ENCODE data around the gene MX1. TPM values are rescaled to one million over a fixed set of nuclear protein-coding genes. Genes with fewer than 3 reads are reported as not detected.

MX1 gene
- total RNA-seq, 1 experiment from 2014 or later: 2.0 TPM

GRCh38 chr21:41483415-41483814, 57.4 kb downstream of the MX1 start:
- DNase-seq (ENCODE audit: low read depth, low spot score) (no peak), ATAC-seq (no peak)
- Histone ChIP-seq H3K4me2 (ENCODE audit: low read length) (no peak overlapping the region), H3K27ac (ENCODE audit: low read depth, low read length) (no peak overlapping the region), H3K4me1 (ENCODE audit: control insufficient read depth in 1 of 2, insufficient read depth in 2 of 2, low read length in 2 of 2) (no peaks in the 10 kb centered on the region), H3K79me2 (ENCODE audit: insufficient read depth, low read length) (no peaks in the 10 kb centered on the region), H4K20me1 (ENCODE audit: insufficient read depth) (no peaks in the 10 kb centered on the region), H3K9ac (ENCODE audit: low read length) (no peak overlapping the region), H3K9me2 (ENCODE audit: insufficient read depth) (no peaks in the 10 kb centered on the region), H3K27me3 (ENCODE audit: insufficient read depth, low read length) (no peaks in the 10 kb centered on the region; the same call in none of the 2 replicates), H3K4me3 (replicated peaks in 1 of 2; ENCODE audit: low read depth in 1 of 2, low read length in 2 of 2) (no peak overlapping the region), H3K9me3 (ENCODE audit: control insufficient read depth in 1 of 2, insufficient read depth in 1 of 2, low read depth in 1 of 2, low read length in 2 of 2) (no peaks in the 10 kb centered on the region), H2AFZ (ENCODE audit: low read depth, low read length, poor library complexity, severe bottlenecking) (no peak overlapping the region), H3K36me3 (ENCODE audit: control insufficient read depth in 1 of 2, insufficient read depth in 2 of 2, low read length in 2 of 2) (no peaks in the 10 kb centered on the region)
- POLR2A ChIA-PET: interaction anchor here (0.7 kb wide), 1 partner anchor 110 kb away, joined by 3 read pairs; no protein-coding TSS in a partner anchor
- BruUV-seq (replicated peaks): no TSS peak
- TF ChIP-seq TCF7L2 (IDR thresholded peaks at IDR 0.05; ENCODE audit: borderline replicate concordance, extremely low read depth, insufficient read depth, insufficient read length) (no peak), ATF3 (IDR thresholded peaks at IDR 0.05) (no peak), ZFX (IDR thresholded peaks at IDR 0.05) (no peak), MAX (IDR thresholded peaks at IDR 0.05) (no peak), EGR1 (IDR thresholded peaks at IDR 0.05; ENCODE audit: low read depth) (no peak)
- RAD21 ChIA-PET (ENCODE audit: low non-redundant PET in 1 of 2, low total read pairs in 2 of 2, uncharacterized antibody in 2 of 2, unreplicated experiment in 2 of 2): no interaction called here
- CTCF ChIA-PET: interaction anchor here (1.0 kb wide), 1 partner anchor 23 kb away, joined by 3 read pairs; no protein-coding TSS in a partner anchor
- intact Hi-C loops (cut with micrococcal nuclease): no loop called here

- no TSS peak for BruUV-seq (replicated peaks)
- Histone ChIP-seq H3K9ac (ENCODE audit: low read length) (no peak overlapping the region), H3K9me2 (ENCODE audit: insufficient read depth) (no peaks in the 10 kb centered on the region), H3K79me2 (ENCODE audit: insufficient read depth, low read length) (no peaks in the 10 kb centered on the region), H3K27me3 (ENCODE audit: insufficient read depth, low read length) (no peaks in the 10 kb centered on the region; the same call in none of the 2 replicates), H3K36me3 (ENCODE audit: control insufficient read depth in 1 of 2, insufficient read depth in 2 of 2, low read length in 2 of 2) (no peaks in the 10 kb centered on the region), H3K4me2 (ENCODE audit: low read length) (no peak overlapping the region), H3K4me3 (replicated peaks in 1 of 2; ENCODE audit: low read depth in 1 of 2, low read length in 2 of 2) (no peak overlapping the region), H4K20me1 (ENCODE audit: insufficient read depth) (no peaks in the 10 kb centered on the region), H3K9me3 (ENCODE audit: control insufficient read depth in 1 of 2, insufficient read depth in 1 of 2, low read depth in 1 of 2, low read length in 2 of 2) (no peaks in the 10 kb centered on the region), H2AFZ (ENCODE audit: low read depth, low read length, poor library complexity, severe bottlenecking) (no peak overlapping the region), H3K27ac (ENCODE audit: low read depth, low read length) (no peak overlapping the region), H3K4me1 (ENCODE audit: control insufficient read depth in 1 of 2, insufficient read depth in 2 of 2, low read length in 2 of 2) (no peaks in the 10 kb centered on the region)
- ChIA-PET CTCF (no interaction called here), RAD21 (ENCODE audit: low non-redundant PET in 1 of 2, low total read pairs in 2 of 2, uncharacterized antibody in 2 of 2, unreplicated experiment in 2 of 2) (no interaction called here), POLR2A (no interaction called here)
- no peak for ATAC-seq
- TF ChIP-seq EZH2 (IDR thresholded peaks at IDR 0.05) (no peak), REST (IDR thresholded peaks at IDR 0.05; ENCODE audit: low read depth) (no peak)
- intact Hi-C loops (cut with micrococcal nuclease): no loop called here
- DNase-seq (ENCODE audit: low read depth, low spot score): no peak
Observed at GRCh38 chr21:41483973-41484372, 57.9 kb downstream of the MX1 start.
